Bone marrow (tissue), 2 donors: ENCODE results near the gene IQCB1.
"Not testable (repeated sequence)": the region's sequence is repeated elsewhere in the genome, so short reads cannot be mapped to it uniquely, and the experiment has no call there.

ENCODE experiments used
- DNase-seq, 2 donors: peaks; one replicate each; lab custom pipeline; 2025; lab: John Stamatoyannopoulos, UW

IQCB1 gene, protein sequence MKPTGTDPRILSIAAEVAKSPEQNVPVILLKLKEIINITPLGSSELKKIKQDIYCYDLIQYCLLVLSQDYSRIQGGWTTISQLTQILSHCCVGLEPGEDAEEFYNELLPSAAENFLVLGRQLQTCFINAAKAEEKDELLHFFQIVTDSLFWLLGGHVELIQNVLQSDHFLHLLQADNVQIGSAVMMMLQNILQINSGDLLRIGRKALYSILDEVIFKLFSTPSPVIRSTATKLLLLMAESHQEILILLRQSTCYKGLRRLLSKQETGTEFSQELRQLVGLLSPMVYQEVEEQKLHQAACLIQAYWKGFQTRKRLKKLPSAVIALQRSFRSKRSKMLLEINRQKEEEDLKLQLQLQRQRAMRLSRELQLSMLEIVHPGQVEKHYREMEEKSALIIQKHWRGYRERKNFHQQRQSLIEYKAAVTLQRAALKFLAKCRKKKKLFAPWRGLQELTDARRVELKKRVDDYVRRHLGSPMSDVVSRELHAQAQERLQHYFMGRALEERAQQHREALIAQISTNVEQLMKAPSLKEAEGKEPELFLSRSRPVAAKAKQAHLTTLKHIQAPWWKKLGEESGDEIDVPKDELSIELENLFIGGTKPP

DNA sequence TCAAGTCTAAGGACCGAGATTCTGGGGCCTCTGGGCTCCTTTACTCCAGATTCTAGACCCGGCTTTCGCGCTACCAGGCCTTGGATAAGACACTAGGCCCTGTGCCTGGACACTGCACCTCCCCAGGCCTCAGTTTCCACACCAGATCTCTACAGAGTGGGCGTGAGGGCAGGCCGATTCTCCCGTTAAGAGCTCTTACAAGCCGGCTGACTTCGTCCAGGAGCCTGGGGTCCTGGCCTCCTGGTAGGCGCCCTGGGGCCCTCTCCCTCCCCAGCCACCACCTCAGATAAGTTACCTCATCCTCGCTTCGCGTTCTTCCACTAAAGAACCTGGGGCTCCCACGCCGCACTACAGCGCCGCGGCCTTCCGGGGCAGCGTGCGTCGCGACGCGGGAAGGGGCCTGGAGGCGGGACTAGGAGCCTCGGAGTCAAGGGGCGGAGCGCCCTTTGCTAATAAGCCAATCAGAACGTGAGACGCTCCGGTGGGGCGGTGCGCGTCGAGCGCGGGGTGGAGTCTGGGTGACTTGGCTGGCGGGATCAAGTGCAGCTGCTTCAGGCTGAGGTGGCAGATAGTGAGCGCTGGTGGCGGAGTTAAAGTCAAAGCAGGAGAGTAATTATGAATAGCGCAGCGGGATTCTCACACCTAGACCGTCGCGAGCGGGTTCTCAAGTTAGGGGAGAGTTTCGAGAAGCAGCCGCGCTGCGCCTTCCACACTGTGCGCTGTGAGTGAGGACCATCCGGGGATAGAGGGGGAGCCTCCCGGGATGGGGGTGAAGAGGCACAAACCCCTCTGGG, at the start of gene IQCB1, which contains the start of gene EAF2:
Gene IQCB1 (minus strand): TSS at position 390 of the 794 bp plus-strand sequence. CDS start 6,100 bp downstream, outside the sequence.
Gene EAF2 (plus strand): TSS at position 539 of the 794 bp plus-strand sequence. CDS start 77 bp downstream, at position 616.
- peak; percentile 76 to 93 for DNase-seq

DNA sequence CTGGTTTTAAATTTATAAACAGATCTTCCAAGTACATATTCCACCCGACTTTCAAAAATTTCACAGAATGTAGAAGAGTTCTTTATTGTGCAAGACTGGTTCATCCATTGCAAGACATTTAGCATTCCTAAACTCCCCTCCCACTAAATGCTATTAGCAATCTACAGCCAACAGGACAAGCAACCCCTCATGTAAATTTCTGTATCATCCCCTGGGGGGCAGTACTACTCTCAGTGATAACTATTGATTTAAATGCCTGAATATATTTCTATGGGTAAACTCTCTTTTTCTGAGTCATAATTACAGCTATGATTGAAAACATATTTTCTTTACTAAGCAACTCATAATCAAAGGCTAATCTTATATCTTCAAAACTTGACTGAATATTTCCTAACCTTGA, 48.6 kb upstream of the IQCB1 start:
- no peak for DNase-seq

DNA sequence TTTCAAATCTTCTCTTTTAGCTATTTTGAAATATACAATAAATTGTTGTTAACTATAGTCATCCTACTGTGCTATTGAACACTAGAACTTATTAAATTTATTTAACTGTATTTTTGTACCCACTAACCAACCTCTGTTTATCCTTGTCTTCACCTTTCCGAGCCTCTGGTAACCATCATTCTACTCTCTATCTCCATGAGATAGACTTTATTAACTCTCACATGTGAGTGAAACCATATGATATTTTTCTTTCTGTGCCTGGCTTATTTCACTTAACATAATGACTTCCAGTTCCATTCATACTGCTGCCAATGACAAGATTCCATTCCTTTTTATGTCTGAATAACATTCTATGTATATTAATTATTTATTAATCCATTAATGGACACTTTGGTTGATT, 43.6 kb upstream of the IQCB1 start:
- DNase-seq: no peak

DNA sequence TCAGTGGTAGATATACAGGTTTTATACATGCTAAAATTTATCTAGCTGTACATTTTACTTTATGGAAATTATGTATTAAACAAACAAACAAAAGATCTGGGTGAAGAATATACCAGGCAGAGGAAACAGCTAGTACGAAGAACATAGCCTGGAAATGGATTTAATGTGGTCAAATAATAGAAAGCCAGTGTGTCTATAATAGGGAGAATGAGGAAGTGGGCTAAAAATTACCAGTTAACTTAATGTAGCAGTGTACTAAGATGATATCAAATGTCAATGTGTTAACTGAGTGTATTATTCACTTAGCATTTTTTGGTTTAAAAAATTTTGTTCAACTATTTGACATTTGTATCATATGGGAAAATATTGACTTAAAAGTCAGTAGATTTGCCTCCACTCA, 36.6 kb upstream of the IQCB1 start:
- peak in 1 of 2 donors; percentile 65 for DNase-seq

DNA sequence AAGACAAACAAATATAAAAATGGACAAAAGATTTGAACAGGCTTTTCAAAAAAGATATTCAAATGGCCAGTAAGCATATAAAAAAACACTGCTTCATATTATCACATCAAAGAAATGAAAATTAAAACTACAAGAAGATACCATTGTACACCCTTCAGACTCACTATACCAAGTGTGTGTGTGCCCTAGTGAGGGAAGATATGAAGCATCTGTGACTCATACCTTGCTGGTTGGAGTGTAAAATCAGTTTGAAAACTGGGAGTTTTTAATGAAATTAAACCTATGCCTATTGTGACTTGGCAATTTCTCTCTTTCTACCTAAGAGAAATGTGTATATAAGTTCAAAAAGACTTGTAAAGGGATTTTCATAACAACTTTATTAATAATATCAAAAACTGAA, 35.9 kb upstream of the IQCB1 start:
- DNase-seq: no peak

DNA sequence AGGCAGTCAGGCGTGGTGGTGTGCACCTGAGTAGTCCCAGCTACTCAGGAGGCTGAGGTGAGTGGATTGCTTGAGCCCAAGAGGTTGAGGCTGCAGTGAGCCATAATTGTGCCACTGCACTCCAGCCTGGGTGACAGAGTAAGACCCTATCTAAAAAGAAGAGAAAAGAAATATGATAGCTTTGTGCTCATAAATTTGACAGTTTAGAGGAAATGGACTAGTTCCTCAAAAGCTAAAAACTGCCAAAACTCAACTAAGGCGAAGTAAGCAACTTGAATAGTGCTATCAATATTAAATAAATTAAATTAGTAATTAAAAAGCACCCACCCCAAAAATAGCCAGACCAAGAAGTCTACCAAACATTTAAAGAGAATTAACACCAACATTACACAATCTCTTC, 34.9 kb upstream of the IQCB1 start:
- DNase-seq: peak in 1 of 2 donors; percentile 66

DNA sequence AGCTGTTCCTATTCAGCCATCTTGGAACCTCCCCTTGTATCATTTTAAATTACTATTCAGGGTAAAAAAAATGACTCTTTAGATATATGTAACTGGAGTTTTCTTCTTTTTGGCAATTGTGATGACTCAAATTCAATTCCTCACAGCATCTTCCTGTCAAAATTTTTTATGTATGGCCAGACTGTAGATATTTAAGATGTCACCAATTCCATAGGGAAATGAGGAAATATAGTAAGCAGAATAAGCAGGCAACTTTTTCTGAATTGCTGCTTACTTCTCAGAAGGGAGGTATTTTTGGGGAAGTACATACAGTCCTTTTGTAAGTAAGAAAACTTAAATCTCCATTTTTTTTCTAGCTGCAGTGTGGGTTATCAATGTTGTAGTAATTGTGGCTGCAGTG, 28.9 kb upstream of the IQCB1 start:
- DNase-seq: peak in 1 of 2 donors; percentile 5

DNA sequence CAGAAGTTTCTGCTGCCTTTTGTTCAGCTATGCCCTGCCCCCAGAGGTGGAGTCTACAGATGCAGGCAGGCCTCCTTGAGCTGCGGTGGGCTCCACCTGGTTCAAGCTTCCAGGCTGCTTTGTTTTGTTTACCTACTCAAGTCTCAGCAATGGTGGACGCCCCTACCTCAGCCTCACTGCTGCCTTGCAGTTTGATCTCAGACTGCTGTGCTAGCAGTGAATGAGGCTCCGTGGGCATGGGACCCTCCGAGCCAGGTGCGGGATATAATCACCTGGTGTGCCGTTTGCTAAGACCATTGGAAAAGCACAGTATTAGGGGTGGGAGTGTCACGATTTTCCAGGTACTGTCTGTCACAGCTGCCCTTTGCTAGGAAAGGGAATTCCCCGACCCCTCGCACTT, 28.4 kb upstream of the IQCB1 start:
- DNase-seq: not testable (repeated sequence)

DNA sequence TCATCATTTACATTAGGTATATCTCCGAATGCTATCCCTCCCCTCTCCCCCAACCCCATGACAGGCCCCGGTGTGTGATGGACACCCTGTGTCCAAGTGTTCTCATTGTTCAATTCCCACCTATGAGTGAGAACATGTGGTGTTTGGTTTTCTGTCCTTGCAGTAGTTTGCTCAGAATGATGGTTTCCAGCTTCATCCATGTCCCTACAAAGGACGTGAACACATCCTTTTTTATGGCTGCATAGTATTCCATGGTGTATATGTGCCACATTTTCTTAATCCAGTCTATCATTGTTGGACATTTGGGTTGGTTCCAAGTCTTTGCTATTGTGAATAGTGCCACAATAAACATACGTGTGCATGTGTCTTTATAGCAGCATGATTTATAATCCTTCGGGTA, 22.9 kb upstream of the IQCB1 start:
- not testable (repeated sequence) for DNase-seq

DNA sequence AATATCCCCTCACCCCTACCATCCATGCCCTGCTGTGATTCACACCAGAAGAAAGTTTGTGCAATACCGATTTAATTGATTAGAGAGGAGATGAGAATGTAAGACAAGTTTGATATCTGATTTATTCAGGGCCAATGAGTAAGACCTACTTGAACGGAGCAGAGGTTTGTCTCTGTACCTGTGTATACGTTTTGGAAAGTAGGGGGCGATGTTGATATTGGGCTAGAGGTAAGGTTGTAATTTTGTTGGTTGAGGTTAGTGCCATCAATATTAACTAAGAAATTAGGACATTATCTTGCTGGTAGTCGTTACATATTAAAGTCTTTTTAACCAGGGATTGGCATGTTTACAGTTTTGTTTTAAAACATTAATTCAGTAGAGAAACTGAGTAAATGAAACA, 20.7 kb upstream of the IQCB1 start:
- DNase-seq: no peak

DNA sequence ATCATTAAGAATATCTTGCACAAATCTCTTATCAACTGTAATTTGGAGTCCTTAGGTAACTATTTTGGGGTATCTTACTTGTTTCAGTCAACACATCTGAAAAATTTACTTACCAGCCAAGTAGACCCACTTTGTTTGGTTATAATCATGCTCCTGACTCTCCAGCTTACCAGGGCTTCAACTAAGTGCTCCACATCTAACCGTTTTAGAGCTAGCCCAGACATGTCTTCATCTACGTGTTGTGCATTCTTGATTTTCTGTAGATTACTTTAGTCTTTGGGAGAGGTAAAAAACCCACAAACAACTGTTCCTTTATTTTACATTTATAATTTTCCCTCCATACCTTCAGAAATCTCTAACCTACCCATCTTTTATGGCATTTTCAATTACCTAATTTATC, 17.4 kb upstream of the IQCB1 start:
- no peak for DNase-seq

DNA sequence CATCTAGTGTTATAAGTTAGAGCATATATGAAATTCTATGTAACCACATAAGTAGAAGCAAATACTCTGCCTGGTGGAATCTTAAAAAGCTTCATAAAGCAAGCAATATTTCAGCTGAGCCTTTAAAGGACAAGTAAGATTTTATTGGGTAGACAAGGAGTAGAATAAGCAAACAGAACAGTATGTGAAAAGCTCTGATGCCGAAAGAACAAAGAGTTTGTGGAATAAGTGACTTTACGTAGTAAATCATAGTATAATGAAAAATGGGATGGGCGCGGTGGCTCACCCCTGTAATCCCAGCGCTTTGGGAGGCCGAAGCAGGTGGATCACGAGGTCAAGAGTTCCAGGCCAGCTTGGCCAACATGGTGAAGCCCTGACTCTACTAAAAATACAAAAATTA, 10.0 kb upstream of the IQCB1 start:
- no peak for DNase-seq

DNA sequence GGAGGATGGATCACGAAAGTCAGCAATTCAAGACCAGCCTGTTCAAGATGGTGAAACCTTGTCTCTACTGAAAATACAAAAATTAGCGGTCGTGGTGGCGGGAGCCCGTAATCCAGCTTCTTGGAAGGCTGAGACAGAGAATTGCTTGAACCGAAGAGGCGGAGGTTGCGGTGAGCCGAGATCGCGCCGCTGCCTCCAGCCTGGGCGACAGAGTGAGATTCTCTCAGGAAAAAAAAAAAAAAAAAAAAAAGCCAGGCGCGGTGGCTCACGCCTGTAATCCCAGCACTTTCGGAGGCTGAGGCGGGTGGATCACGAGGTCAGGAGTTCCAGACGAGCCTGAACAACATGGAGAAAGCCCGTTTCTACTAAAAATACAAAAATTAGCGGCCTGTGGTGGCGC, 5.1 kb upstream of the IQCB1 start:
- no peak for DNase-seq

DNA sequence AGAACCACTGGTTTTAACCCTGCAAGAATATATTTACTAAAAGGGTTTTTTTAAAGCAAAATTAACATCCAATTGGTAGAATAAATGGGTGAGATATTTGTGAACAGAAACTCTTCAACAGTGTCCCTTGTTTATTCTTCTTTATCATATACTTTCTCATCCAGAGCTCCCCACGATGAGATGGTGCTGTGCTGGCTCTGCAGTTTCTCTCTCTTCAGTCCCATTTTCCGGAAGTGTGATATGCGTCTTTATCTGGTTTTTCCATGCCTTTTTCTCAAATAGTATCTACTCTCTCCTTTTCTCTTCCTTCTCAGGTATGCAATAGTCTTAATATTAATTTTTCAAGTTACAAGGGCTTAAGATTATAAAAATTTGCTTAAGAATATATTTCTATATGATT, 1.6 kb upstream of the IQCB1 start:
- DNase-seq: peak in 1 of 2 donors; percentile 21

DNA sequence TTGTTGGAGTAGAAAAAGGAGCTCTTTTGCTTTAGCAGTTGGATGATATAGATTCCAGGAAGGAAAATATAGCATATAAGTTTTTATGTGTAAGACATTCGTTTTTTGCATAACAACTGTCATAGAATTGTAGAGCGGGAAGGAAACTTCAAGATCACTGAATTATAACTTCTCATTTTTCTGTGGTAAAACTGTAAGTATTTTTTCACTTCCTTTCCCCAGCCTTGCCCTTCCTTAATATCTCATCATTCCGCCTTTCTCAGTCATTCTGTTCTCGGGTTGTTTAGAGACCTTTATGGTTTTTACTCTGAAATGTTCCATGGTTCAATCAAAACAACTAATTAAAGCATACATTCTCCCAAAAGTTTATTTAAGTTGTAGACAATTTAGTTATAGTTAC, 1.2 kb upstream of the IQCB1 start:
- DNase-seq: peak in 1 of 2 donors; percentile 62

DNA sequence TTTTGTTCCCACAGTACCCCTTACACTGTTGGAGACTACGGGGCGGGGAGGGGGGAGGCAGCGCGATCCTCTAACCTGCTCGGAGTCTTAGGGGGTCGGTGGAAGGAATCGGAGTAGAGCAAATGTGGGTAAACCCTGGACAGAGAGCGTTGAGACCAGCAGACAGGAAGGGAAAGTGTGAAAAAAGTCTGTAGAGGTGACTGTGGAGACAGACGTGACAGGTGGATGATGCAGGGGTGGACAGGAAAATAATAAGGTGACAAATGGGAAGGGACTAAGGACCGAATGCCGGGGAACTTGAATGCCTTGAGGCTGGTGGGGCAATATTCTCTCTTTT, 573 bp upstream of the IQCB1 start:
- no peak for DNase-seq

DNA sequence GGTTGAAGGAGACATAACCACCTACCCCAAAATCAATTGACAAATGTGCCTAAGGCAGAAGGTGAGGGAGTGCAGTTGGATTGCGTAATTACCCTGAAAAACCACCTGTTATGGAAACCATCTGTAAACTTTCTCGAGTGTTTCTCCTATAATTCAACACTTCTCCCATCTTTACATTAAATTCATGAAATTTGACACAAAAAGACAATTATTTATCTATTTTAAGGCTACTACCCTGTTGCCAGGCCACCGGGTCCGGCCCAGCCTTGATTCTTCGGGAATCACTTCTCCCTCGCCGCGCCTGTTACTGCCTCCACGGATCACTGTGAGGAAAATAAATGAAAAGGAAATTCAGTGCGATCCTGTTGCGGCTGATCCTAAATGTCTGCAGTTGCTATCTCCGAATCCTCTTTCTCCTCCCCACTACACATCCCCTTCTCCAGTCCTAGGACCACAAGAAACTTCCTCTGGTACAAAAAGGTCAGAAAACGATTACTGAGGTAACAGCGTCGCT, 646 bp downstream of the IQCB1 start:
- no peak for DNase-seq

DNA sequence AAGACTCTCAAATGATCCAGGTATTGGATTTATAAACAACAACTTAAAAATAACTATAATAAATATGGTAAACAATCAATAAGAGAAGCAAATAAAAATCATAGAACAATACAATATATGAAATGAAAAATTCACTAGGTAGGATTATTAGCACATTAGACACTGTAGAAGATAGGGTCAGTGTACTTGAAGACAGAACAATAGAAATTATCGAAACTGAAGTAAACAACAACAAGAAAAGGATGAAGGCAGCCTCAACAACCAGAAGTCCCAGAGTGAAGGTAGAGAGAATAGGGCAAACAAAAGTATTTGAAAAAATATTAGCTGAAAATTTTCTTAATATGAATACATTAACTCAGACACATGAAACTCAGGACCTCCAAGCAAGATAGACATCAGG, 11.9 kb downstream of the IQCB1 start:
- no peak for DNase-seq

DNA sequence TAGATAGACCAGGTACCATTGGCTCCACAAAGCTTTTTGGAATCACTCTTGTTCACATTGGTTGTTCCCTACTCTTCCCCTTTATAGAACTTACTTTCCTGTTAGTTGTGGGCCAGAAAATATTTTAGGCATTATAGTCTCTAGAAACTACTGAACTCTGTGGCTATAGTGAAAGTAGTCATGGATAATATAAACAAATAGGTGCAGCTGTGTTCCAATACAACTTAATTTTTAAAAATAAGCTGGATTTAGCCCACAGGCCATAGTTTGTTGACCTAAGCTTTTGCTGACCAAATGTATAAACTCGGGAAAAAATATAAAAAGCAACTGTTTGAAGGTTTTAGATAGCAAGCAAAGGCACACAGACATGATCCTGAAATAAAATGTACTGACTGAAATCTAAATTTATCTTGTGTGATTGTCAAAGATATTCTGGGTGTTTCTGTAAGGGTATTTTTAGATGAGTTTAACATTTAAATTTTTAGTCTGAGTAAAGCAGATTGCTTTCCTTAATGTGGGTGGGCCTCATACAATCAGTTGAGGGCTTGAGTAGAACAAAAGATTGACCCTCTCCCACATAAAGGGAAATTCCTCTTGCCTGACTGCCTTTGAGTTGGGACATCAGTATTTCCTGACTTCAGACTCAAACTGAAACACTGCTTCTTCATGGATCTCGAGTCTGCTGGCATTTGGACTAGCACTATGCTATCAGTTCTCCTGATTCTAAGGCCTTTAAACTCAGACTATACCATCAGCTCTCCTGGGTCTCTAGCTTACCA, 13.2 kb downstream of the IQCB1 start:
- no peak for DNase-seq

DNA sequence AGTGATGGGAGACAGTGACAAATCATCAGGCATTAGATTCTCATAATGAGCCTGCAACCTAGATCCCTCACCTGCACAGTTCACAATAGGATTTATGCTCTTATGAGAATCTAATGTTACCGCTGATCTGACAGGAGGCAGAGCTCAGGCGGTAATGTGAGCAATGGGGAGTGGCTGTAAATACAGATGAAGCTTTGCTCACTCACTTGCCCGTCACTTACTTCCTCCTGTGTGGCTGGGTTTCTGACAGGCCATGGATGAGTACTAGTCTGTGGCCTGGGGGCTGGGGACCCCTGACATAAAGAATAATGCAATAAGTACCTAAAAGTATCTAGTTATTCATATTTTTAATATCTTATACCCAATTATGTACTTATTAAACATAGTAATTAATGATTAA, 15.6 kb downstream of the IQCB1 start:
- no peak for DNase-seq

DNA sequence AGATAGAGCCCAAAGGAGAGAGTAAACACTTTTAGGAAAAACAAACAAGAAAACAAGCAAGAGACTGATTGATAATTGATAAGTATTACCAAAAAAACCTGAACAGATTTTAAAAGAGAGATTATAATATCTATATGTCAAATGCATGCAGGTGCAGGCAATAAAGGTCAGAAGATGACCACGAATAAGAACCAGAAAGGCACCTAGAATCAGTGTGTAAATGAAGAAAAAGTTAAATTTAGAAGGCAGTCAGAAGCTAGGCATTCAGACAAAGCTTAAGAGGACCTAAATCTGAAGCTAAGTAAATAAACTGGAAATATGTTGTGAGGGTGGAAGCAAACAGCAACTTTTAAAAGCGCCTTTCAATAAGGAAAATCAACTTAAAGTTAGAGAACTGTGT, 16.3 kb downstream of the IQCB1 start:
- no peak for DNase-seq

DNA sequence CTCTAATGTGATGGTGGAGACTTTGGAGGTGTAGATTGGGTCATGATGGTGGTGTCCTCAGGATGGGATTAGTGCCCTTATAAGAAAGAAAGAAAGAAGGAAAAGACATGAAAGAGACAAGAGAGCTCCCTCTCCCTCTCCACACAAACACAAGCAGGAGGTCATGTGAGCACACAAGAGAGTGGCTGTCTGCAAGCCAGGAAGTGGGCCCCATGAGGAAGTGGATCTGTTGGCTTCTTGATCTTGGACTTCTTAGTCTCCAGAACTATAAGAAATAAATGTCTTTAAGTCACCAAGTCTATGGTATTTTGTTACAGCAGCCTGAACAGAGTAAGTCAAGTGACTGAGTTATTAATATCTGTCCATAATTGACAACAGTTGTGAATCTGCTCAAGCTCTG, 17.1 kb downstream of the IQCB1 start:
- no peak for DNase-seq
